GM23338 (cell line): Measurements from ENCODE around the gene SLC36A4. TPM values are rescaled to one million over a fixed set of nuclear protein-coding genes. Genes with fewer than 3 reads are reported as not detected.

Experiments
- ATAC-seq: fragments of 200-7000 bp; cut with Tn5 transposase; 3 replicates; pipeline ENCODE4 v1.9.1; 2020
- DNase-seq: peaks from one replicate; pipeline ENCODE4 v3.0.0-alpha.2; 2015; ENCODE audit warnings: low spot score
- H2AFZ ChIP-seq: fragments of 200-600 bp; sonication (generic); 2 replicates; pipeline ENCODE4 v1.8.0; 2016; ENCODE audit warnings: antibody characterized with exemption, mild to moderate bottlenecking, moderate library complexity
- H3F3A ChIP-seq: fragments of 200-600 bp; sonication (generic); replicated peaks from 2 replicates; pipeline ENCODE4 v1.8.0; 2017; ENCODE audit warnings: antibody characterized with exemption, mixed run types, low read depth
- H3K27ac ChIP-seq: fragments of 200-600 bp; sonication (generic); 2 replicates; pipeline ENCODE4 v1.6.1; 2016; ENCODE audit warnings: low read depth
- H3K27me3 ChIP-seq: fragments of 200-600 bp; sonication (generic); 2 replicates; pipeline ENCODE4 v1.8.0; 2016; ENCODE audit warnings: mild to moderate bottlenecking, mixed run types, moderate library complexity; ENCODE audit not compliant: insufficient read depth
- H3K36me3 ChIP-seq: fragments of 200-600 bp; sonication (generic); 2 replicates; pipeline ENCODE4 v1.8.0; 2016; ENCODE audit warnings: mild to moderate bottlenecking; ENCODE audit not compliant: insufficient read depth
- H3K4me1 ChIP-seq: fragments of 200-600 bp; sonication (generic); 2 replicates; pipeline ENCODE4 v1.8.0; 2016; ENCODE audit warnings: mild to moderate bottlenecking, moderate library complexity; ENCODE audit not compliant: insufficient read depth
- H3K4me2 ChIP-seq: fragments of 200-600 bp; sonication (generic); 2 replicates; pipeline ENCODE4 v1.7.1; 2017; ENCODE audit warnings: mixed run types
- H3K4me3 ChIP-seq: fragments of 200-600 bp; sonication (generic); 2 replicates; pipeline ENCODE4 v1.6.1; 2016; ENCODE audit warnings: mixed run types
- H3K79me2 ChIP-seq: fragments of 200-600 bp; sonication (generic); replicated peaks from 2 replicates; pipeline ENCODE4 v1.8.0; 2017; ENCODE audit warnings: mild to moderate bottlenecking; ENCODE audit not compliant: insufficient read depth
- H3K9me2 ChIP-seq: fragments of 200-600 bp; sonication (generic); 2 replicates; pipeline ENCODE4 v1.8.0; 2017; ENCODE audit not compliant: insufficient read depth
- H4K20me1 ChIP-seq: fragments of 200-600 bp; sonication (generic); replicated peaks from 2 replicates; pipeline ENCODE4 v1.8.0; 2017; ENCODE audit warnings: mild to moderate bottlenecking; ENCODE audit not compliant: insufficient read depth
- H3K27ac Mint-ChIP-seq: 2 replicates; pipeline ENCODE4 v1.8.0; 2020; ENCODE audit warnings: inconsistent platforms, mild to moderate bottlenecking, moderate library complexity, mixed read lengths
- H3K27me3 Mint-ChIP-seq: 3 replicates; pipeline ENCODE4 v1.8.0; 2022; ENCODE audit warnings: low read depth, mild to moderate bottlenecking, moderate library complexity, mixed read lengths, inconsistent platforms; ENCODE audit not compliant: insufficient read depth, poor library complexity
- H3K36me3 Mint-ChIP-seq: 3 replicates; pipeline ENCODE4 v1.8.0; 2021; ENCODE audit warnings: low read depth, mild to moderate bottlenecking, inconsistent platforms, moderate library complexity, mixed read lengths
- H3K4me1 Mint-ChIP-seq: 3 replicates; pipeline ENCODE4 v1.8.0; 2020; ENCODE audit warnings: mild to moderate bottlenecking, inconsistent platforms, mixed read lengths
- H3K4me3 Mint-ChIP-seq: 3 replicates; pipeline ENCODE4 v1.8.0; 2021; ENCODE audit warnings: moderate library complexity, mild to moderate bottlenecking, inconsistent platforms, mixed read lengths
- H3K9me3 Mint-ChIP-seq: 3 replicates; pipeline ENCODE4 v1.8.0; 2020; ENCODE audit warnings: moderate library complexity, mild to moderate bottlenecking, inconsistent platforms, mixed read lengths
- CREB1 ChIP-seq: fragments of 250-450 bp; sonication (Bioruptor Pico); IDR thresholded peaks from 2 replicates; pipeline ENCODE4 v1.5.0; 2020; ENCODE audit warnings: low read depth, mild to moderate bottlenecking, moderate library complexity
- EZH2 ChIP-seq: fragments of 200-600 bp; sonication (generic); IDR thresholded peaks from one replicate; pipeline ENCODE4 v1.8.0; 2017; ENCODE audit warnings: antibody characterized with exemption, mild to moderate bottlenecking, low read depth; ENCODE audit not compliant: unreplicated experiment
- EZH2phosphoT487 ChIP-seq: fragments of 200-600 bp; sonication (generic); IDR thresholded peaks from one replicate; pipeline ENCODE4 v1.8.1; 2018; ENCODE audit warnings: antibody characterized with exemption; ENCODE audit not compliant: unreplicated experiment
- JUNB ChIP-seq: IDR thresholded peaks from one replicate; pipeline ENCODE4 v1.6.1; 2016; ENCODE audit warnings: antibody characterized with exemption; ENCODE audit not compliant: unreplicated experiment
- NANOG ChIP-seq: IDR thresholded peaks from 2 replicates; pipeline ENCODE4 v1.6.1; 2016; ENCODE audit warnings: antibody characterized with exemption, borderline replicate concordance
- POLR2AphosphoS5 ChIP-seq: IDR thresholded peaks from 2 replicates; pipeline ENCODE4 v1.6.1; 2016; ENCODE audit warnings: antibody characterized with exemption, low read depth
- ZNF114 ChIP-seq: fragments of 250-450 bp; sonication (Bioruptor Pico); IDR thresholded peaks from 2 replicates; pipeline ENCODE4 v1.5.0; 2020; ENCODE audit warnings: mild to moderate bottlenecking, moderate library complexity
- ZNF331 ChIP-seq: fragments of 250-450 bp; sonication (Bioruptor Pico); IDR thresholded peaks from 2 replicates; pipeline ENCODE4 v1.5.0; 2020; ENCODE audit warnings: low read depth, mild to moderate bottlenecking, moderate library complexity
- polyA plus RNA-seq: library from polyadenylated mRNA; unstranded; fragments of >200 nt; fragmentation: Nextera tagmentation; extraction: Ambion mirVana; gene quantifications from 2 replicates; pipeline ENCODE4 v1.2.1, GENCODE V29; 2016
- total RNA-seq: library from RNA; depleted of rRNA; stranded (reverse); fragments of >200 nt; shearing (Covaris generic); gene quantifications from 2 replicates; pipeline ENCODE4 v1.2.3, GENCODE V29; 2014
- TF ChIP-seq, protein P1 (sequence below), 2 experiments: fragments of 200-600 bp in 1 of 2; sonication (generic) in 1 of 2; conservative IDR thresholded peaks; 2 replicates each; pipeline versions ENCODE4 v1.5.1 to v1.6.1; 2016 to 2017; ENCODE audit warnings: antibody characterized with exemption in 2 of 2, low read depth in 2 of 2, mild to moderate bottlenecking in 2 of 2, moderate library complexity in 1 of 2
- TF ChIP-seq, protein P2 (sequence below): fragments of 250-450 bp; sonication (Bioruptor Pico); IDR thresholded peaks from 2 replicates; pipeline ENCODE4 v1.5.0; 2020; ENCODE audit warnings: mild to moderate bottlenecking, moderate library complexity

The SLC36A4 gene
- total and polyA plus RNA-seq, 2 experiments from 2014 or later: 24.9 to 34.6 TPM

DNA sequence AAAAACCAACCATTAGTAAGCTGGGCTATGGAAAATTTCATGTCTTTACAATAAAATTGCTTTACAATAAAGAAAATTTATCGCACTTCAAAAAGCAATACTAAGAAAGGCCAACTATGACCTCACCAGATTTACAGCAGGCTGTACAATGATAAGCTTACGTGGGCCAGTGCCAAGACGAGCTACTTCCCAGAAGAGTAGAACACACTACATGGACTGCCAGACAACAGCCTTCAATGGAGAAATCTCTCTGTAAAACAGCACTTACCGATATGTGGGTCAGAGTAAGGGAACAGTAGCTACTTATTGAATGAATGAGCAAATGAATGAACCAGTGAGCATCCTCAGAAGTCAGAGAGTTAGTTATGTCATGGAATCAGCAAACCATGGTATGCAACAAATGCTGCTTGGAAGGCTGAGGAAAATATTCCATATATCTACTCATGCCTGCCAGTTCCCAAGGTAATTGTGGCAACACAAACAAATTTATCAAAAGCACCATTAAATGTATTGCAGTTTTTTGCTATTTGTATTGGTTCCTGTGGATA is 74.4 kb downstream of the SLC36A4 start (continued):
- TF ChIP-seq ZNF114 (CRISPR knock-in tag) (no peak), JUNB (no peak), ZNF331 (no peak), EZH2phosphoT487 (no peak), NANOG (no peak)
- TF ChIP-seq, protein P1, sequence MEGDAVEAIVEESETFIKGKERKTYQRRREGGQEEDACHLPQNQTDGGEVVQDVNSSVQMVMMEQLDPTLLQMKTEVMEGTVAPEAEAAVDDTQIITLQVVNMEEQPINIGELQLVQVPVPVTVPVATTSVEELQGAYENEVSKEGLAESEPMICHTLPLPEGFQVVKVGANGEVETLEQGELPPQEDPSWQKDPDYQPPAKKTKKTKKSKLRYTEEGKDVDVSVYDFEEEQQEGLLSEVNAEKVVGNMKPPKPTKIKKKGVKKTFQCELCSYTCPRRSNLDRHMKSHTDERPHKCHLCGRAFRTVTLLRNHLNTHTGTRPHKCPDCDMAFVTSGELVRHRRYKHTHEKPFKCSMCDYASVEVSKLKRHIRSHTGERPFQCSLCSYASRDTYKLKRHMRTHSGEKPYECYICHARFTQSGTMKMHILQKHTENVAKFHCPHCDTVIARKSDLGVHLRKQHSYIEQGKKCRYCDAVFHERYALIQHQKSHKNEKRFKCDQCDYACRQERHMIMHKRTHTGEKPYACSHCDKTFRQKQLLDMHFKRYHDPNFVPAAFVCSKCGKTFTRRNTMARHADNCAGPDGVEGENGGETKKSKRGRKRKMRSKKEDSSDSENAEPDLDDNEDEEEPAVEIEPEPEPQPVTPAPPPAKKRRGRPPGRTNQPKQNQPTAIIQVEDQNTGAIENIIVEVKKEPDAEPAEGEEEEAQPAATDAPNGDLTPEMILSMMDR (conservative IDR thresholded peaks at IDR 0.05; ENCODE audit: low read depth in 2 of 2): no peak

DNA sequence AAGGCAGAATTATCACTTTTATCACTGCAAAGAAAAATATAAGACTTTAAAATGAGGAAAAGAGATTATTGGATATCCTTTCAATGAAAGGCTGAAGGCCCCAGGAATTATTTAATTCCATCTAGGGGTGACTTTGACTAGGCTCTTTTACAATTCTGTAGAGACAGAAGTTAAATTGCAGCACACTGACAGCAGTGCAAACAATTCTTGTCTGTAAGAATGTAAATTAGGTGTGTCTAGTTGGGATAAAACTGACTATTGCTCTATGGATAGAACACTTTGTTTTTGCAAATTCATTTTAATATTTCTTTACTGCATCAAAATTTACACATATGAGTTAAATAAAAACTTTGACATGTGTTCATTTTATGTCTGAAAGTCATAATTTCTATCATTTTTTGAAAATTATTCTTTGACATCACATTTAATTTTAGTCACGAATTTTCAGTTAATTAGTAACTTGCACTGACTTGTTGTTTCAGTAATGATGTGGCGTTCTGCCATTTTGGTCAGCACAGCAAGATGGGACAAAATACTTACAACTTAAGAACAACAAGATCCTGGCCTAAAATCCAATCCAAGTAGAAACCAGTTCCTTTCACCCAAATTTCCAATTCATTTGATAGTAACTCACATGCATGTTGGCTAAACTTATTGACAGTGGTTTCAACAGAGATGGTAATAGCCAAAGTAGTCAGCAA is 75.1 kb downstream of the SLC36A4 start:
- Mint-ChIP-seq H3K9me3 (peaks cover 2% of the 10 kb centered on the region; the same call in 1 of the 3 replicates), H3K27ac (no peak overlapping the region), H3K36me3 (peaks cover 8% of the 10 kb centered on the region; the same call in 1 of the 3 replicates), H3K27me3 (peaks cover 2% of the 10 kb centered on the region), H3K4me1 (peaks cover 7% of the 10 kb centered on the region), H3K4me3 (no peak overlapping the region)
- H3K4me2 ChIP-seq: no peak overlapping the region
- H3K36me3 ChIP-seq: no peaks in the 10 kb centered on the region
- H2AFZ ChIP-seq: no peak overlapping the region
- no peak for ATAC-seq
- no peaks in the 10 kb centered on the region for H3K27me3 ChIP-seq
- no peak for DNase-seq
- no peaks in the 10 kb centered on the region for H3K79me2 ChIP-seq
- H3K27ac ChIP-seq: no peak overlapping the region
- H3K4me3 ChIP-seq: no peak overlapping the region
- H3K4me1 ChIP-seq: peaks cover 12% of the 10 kb centered on the region
- peaks cover 23% of the 10 kb centered on the region for H3K9me2 ChIP-seq
- no peaks in the 10 kb centered on the region for H4K20me1 ChIP-seq
- peaks cover 4% of the 10 kb centered on the region; the same call in 1 of the 2 replicates for H3F3A ChIP-seq
- no peak for TF ChIP-seq ZNF331
- no peak for TF ChIP-seq ZNF114 (CRISPR knock-in tag)
- TF ChIP-seq POLR2AphosphoS5: no peak
- TF ChIP-seq, protein P1 (conservative IDR thresholded peaks at IDR 0.05; ENCODE audit: low read depth in 2 of 2): no peak
- TF ChIP-seq, protein P2, sequence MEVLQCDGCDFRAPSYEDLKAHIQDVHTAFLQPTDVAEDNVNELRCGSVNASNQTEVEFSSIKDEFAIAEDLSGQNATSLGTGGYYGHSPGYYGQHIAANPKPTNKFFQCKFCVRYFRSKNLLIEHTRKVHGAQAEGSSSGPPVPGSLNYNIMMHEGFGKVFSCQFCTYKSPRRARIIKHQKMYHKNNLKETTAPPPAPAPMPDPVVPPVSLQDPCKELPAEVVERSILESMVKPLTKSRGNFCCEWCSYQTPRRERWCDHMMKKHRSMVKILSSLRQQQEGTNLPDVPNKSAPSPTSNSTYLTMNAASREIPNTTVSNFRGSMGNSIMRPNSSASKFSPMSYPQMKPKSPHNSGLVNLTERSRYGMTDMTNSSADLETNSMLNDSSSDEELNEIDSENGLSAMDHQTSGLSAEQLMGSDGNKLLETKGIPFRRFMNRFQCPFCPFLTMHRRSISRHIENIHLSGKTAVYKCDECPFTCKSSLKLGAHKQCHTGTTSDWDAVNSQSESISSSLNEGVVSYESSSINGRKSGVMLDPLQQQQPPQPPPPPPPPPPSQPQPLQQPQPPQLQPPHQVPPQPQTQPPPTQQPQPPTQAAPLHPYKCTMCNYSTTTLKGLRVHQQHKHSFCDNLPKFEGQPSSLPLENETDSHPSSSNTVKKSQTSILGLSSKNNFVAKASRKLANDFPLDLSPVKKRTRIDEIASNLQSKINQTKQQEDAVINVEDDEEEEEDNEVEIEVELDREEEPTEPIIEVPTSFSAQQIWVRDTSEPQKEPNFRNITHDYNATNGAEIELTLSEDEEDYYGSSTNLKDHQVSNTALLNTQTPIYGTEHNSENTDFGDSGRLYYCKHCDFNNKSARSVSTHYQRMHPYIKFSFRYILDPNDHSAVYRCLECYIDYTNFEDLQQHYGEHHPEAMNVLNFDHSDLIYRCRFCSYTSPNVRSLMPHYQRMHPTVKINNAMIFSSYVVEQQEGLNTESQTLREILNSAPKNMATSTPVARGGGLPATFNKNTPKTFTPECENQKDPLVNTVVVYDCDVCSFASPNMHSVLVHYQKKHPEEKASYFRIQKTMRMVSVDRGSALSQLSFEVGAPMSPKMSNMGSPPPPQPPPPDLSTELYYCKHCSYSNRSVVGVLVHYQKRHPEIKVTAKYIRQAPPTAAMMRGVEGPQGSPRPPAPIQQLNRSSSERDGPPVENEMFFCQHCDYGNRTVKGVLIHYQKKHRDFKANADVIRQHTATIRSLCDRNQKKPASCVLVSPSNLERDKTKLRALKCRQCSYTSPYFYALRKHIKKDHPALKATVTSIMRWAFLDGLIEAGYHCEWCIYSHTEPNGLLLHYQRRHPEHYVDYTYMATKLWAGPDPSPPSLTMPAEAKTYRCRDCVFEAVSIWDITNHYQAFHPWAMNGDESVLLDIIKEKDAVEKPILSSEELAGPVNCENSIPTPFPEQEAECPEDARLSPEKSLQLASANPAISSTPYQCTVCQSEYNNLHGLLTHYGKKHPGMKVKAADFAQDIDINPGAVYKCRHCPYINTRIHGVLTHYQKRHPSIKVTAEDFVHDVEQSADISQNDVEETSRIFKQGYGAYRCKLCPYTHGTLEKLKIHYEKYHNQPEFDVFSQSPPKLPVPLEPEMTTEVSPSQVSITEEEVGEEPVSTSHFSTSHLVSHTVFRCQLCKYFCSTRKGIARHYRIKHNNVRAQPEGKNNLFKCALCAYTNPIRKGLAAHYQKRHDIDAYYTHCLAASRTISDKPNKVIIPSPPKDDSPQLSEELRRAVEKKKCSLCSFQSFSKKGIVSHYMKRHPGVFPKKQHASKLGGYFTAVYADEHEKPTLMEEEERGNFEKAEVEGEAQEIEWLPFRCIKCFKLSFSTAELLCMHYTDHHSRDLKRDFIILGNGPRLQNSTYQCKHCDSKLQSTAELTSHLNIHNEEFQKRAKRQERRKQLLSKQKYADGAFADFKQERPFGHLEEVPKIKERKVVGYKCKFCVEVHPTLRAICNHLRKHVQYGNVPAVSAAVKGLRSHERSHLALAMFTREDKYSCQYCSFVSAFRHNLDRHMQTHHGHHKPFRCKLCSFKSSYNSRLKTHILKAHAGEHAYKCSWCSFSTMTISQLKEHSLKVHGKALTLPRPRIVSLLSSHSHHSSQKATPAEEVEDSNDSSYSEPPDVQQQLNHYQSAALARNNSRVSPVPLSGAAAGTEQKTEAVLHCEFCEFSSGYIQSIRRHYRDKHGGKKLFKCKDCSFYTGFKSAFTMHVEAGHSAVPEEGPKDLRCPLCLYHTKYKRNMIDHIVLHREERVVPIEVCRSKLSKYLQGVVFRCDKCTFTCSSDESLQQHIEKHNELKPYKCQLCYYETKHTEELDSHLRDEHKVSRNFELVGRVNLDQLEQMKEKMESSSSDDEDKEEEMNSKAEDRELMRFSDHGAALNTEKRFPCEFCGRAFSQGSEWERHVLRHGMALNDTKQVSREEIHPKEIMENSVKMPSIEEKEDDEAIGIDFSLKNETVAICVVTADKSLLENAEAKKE (CRISPR knock-in tag): no peak
- no peak for TF ChIP-seq EZH2
- TF ChIP-seq CREB1 (CRISPR knock-in tag): no peak
- no peak for TF ChIP-seq EZH2phosphoT487
